Neural progenitor cell (in vitro differentiated cells): ENCODE results near the gene VN1R5. TPM values are rescaled to one million over a fixed set of nuclear protein-coding genes. Genes with fewer than 3 reads are reported as not detected.

ENCODE experiments used
- DNase-seq: peaks from one replicate; pipeline ENCODE4 v3.0.0-alpha.2; 2016; ENCODE audit warnings: low spot score
- H2AFZ ChIP-seq: fragments of 200-600 bp; sonication (generic); replicated peaks from 2 replicates; pipeline ENCODE4 v1.6.1; 2016; ENCODE audit warnings: antibody characterized with exemption
- H3F3A ChIP-seq: fragments of 200-600 bp; sonication (generic); 2 replicates; pipeline ENCODE4 v1.6.1; 2016; ENCODE audit warnings: antibody characterized with exemption, low read depth
- H3K27ac ChIP-seq: fragments of 200-600 bp; sonication (generic); 2 replicates; pipeline ENCODE4 v1.5.1; 2016; ENCODE audit warnings: mild to moderate bottlenecking
- H3K27me3 ChIP-seq: fragments of 200-600 bp; sonication (generic); 2 replicates; pipeline ENCODE4 v1.6.1; 2016; ENCODE audit warnings: mild to moderate bottlenecking, moderate library complexity
- H3K36me3 ChIP-seq: fragments of 200-600 bp; sonication (generic); 2 replicates; pipeline ENCODE4 v1.5.1; 2016
- H3K4me1 ChIP-seq: fragments of 200-600 bp; sonication (generic); 2 replicates; pipeline ENCODE4 v1.6.1; 2016; ENCODE audit warnings: mixed run types
- H3K4me2 ChIP-seq: fragments of 200-600 bp; sonication (generic); 2 replicates; pipeline ENCODE4 v1.6.1; 2016
- H3K4me3 ChIP-seq: fragments of 200-600 bp; sonication (generic); 2 replicates; pipeline ENCODE4 v1.5.1; 2016
- H3K79me2 ChIP-seq: fragments of 200-600 bp; sonication (generic); 2 replicates; pipeline ENCODE4 v1.6.1; 2016; ENCODE audit warnings: low read depth
- H3K9ac ChIP-seq: fragments of 200-600 bp; sonication (generic); 2 replicates; pipeline ENCODE4 v1.6.1; 2016
- H3K9me3 ChIP-seq: fragments of 200-600 bp; sonication (generic); 2 replicates; pipeline ENCODE4 v1.5.1; 2016; ENCODE audit warnings: low read depth
- H4K20me1 ChIP-seq: fragments of 200-600 bp; sonication (generic); 2 replicates; pipeline ENCODE4 v1.6.1; 2016; ENCODE audit warnings: low read depth
- H3K27ac Mint-ChIP-seq: 3 replicates; pipeline ENCODE4 v1.8.0; 2021; ENCODE audit warnings: mixed read lengths
- H3K27me3 Mint-ChIP-seq: 2 replicates; pipeline ENCODE4 v1.8.0; 2022; ENCODE audit warnings: low read depth, mild to moderate bottlenecking, inconsistent platforms, moderate library complexity, mixed read lengths; ENCODE audit not compliant: insufficient read depth
- H3K36me3 Mint-ChIP-seq: 3 replicates; pipeline ENCODE4 v1.8.0; 2021; ENCODE audit warnings: mixed read lengths
- H3K4me1 Mint-ChIP-seq: 3 replicates; pipeline ENCODE4 v1.8.0; 2021; ENCODE audit warnings: mixed read lengths
- H3K4me3 Mint-ChIP-seq: 3 replicates; pipeline ENCODE4 v1.8.0; 2021; ENCODE audit warnings: mild to moderate bottlenecking, moderate library complexity, mixed read lengths
- H3K9me3 Mint-ChIP-seq: 3 replicates; pipeline ENCODE4 v1.8.0; 2020; ENCODE audit warnings: mixed read lengths
- EZH2 ChIP-seq: fragments of 200-600 bp; sonication (generic); IDR thresholded peaks from 2 replicates; pipeline ENCODE4 v1.6.1; 2017; ENCODE audit warnings: antibody characterized with exemption, mild to moderate bottlenecking, moderate library complexity
- EZH2phosphoT487 ChIP-seq: fragments of 200-600 bp; sonication (generic); IDR thresholded peaks from 2 replicates; pipeline ENCODE4 v1.6.1; 2017; ENCODE audit warnings: antibody characterized with exemption
- total RNA-seq: library from RNA; depleted of rRNA; stranded (reverse); fragments of >200 nt; gene quantifications from 2 replicates; pipeline ENCODE4 v1.2.3, GENCODE V29; 2015; ENCODE audit warnings: low replicate concordance
- TF ChIP-seq, protein P1 (sequence below): fragments of 200-600 bp; sonication (generic); IDR thresholded peaks from 2 replicates; pipeline ENCODE4 v1.5.1; 2017; ENCODE audit warnings: antibody characterized with exemption, mild to moderate bottlenecking

The VN1R5 gene
- total RNA-seq, 1 donor from 2014 or later = not detected

- Histone ChIP-seq H3K4me1 (no peaks in the 10 kb centered on the region), H4K20me1 (no peaks in the 10 kb centered on the region), H3K4me2 (no peak overlapping the region), H3K9me3 (no peaks in the 10 kb centered on the region), H3K27ac (no peak overlapping the region), H3K79me2 (no peaks in the 10 kb centered on the region), H3K27me3 (no peaks in the 10 kb centered on the region), H2AFZ (no peak overlapping the region), H3K36me3 (no peaks in the 10 kb centered on the region), H3K9ac (no peak overlapping the region), H3K4me3 (no peak overlapping the region), H3F3A (no peaks in the 10 kb centered on the region)
- Mint-ChIP-seq H3K36me3 (peaks cover 8% of the 10 kb centered on the region), H3K4me1 (no peaks in the 10 kb centered on the region), H3K27me3 (peaks cover 5% of the 10 kb centered on the region), H3K9me3 (peaks cover 12% of the 10 kb centered on the region), H3K4me3 (no peak overlapping the region), H3K27ac (no peak overlapping the region)
- TF ChIP-seq EZH2 (no peak), EZH2phosphoT487 (no peak)
- TF ChIP-seq, protein P1, sequence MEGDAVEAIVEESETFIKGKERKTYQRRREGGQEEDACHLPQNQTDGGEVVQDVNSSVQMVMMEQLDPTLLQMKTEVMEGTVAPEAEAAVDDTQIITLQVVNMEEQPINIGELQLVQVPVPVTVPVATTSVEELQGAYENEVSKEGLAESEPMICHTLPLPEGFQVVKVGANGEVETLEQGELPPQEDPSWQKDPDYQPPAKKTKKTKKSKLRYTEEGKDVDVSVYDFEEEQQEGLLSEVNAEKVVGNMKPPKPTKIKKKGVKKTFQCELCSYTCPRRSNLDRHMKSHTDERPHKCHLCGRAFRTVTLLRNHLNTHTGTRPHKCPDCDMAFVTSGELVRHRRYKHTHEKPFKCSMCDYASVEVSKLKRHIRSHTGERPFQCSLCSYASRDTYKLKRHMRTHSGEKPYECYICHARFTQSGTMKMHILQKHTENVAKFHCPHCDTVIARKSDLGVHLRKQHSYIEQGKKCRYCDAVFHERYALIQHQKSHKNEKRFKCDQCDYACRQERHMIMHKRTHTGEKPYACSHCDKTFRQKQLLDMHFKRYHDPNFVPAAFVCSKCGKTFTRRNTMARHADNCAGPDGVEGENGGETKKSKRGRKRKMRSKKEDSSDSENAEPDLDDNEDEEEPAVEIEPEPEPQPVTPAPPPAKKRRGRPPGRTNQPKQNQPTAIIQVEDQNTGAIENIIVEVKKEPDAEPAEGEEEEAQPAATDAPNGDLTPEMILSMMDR = no peak
- DNase-seq = no peak
These were observed 25.2 kb downstream of the VN1R5 start for GRCh38 chr1:247281001-247281574.

DNA sequence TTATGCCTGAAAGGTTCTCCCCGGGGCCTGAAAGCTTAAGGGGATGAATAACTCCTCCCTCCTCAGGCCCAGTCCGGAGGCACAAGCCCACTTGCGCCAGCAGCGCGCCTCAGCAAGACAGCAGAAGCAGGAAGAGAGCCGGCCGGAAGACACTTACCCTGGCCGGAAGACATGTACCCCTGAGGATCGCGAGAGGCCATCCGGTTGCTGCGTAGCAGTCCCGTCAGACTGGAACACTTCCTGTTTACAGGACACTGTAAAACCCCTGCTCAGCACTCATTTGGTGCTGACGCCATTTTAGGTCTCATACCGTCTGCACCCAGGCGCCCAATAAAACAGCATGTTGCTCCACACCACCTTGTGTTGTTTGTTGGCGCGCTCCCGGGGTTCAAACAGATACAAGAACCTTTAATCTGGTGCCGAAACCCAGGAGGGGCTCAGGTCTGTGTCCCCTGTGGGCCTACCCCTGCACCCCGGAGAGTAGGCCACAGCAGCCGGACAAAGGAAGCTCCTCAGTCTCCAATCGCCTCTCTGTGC is 30.3 kb downstream of the VN1R5 start:
- TF ChIP-seq EZH2 = no peak
- TF ChIP-seq, protein P1 = no peak
- TF ChIP-seq EZH2phosphoT487 = no peak
- H3K4me3 ChIP-seq = no peak overlapping the region
- no peak overlapping the region for H3K4me2 ChIP-seq
- no peaks in the 10 kb centered on the region for H3K79me2 ChIP-seq
- peaks cover 31% of the 10 kb centered on the region for H3K36me3 Mint-ChIP-seq
- no peaks in the 10 kb centered on the region for H3F3A ChIP-seq
- no peak overlapping the region for H3K4me3 Mint-ChIP-seq
- no peak overlapping the region for H3K9ac ChIP-seq
- H3K4me1 ChIP-seq = no peaks in the 10 kb centered on the region
- H3K27ac Mint-ChIP-seq = no peak overlapping the region
- H3K9me3 ChIP-seq = no peaks in the 10 kb centered on the region
- H3K27me3 ChIP-seq = no peaks in the 10 kb centered on the region
- peaks cover 6% of the 10 kb centered on the region for H3K27me3 Mint-ChIP-seq
- no peak overlapping the region for H3K27ac ChIP-seq
- peaks cover 36% of the 10 kb centered on the region for H3K9me3 Mint-ChIP-seq
- no peak for DNase-seq
- H3K4me1 Mint-ChIP-seq = no peaks in the 10 kb centered on the region
- no peaks in the 10 kb centered on the region for H4K20me1 ChIP-seq
- no peak overlapping the region for H2AFZ ChIP-seq
- H3K36me3 ChIP-seq = no peaks in the 10 kb centered on the region

GRCh38 chr1:247287460-247287859 is 31.6 kb downstream of the VN1R5 start:
- H3K27ac Mint-ChIP-seq = no peak overlapping the region
- Histone ChIP-seq H3K9ac (no peak overlapping the region), H3K4me2 (no peak overlapping the region), H3K27me3 (no peaks in the 10 kb centered on the region), H2AFZ (no peak overlapping the region), H3K36me3 (no peaks in the 10 kb centered on the region), H3K9me3 (no peaks in the 10 kb centered on the region), H3K4me3 (no peak overlapping the region), H3K27ac (no peak overlapping the region), H3K4me1 (peaks cover 2% of the 10 kb centered on the region), H3F3A (no peaks in the 10 kb centered on the region), H4K20me1 (no peaks in the 10 kb centered on the region), H3K79me2 (no peaks in the 10 kb centered on the region)
- peaks cover 6% of the 10 kb centered on the region for H3K27me3 Mint-ChIP-seq
- no peak for DNase-seq
- peaks cover 36% of the 10 kb centered on the region for H3K9me3 Mint-ChIP-seq
- no peak for TF ChIP-seq EZH2
- no peak for TF ChIP-seq EZH2phosphoT487
- TF ChIP-seq, protein P1 = peak; percentile 26
- H3K36me3 Mint-ChIP-seq = peaks cover 31% of the 10 kb centered on the region
- H3K4me3 Mint-ChIP-seq = no peak overlapping the region
- no peaks in the 10 kb centered on the region for H3K4me1 Mint-ChIP-seq
